ENCODE measurements around the gene MSRB1. TPM values are rescaled to one million over a fixed set of nuclear protein-coding genes. Genes with fewer than 3 reads are reported as not detected.
"Not testable (repeated sequence)": the region's sequence is repeated elsewhere in the genome, so short reads cannot be mapped to it uniquely, and the experiment has no call there.

The MSRB1 gene
- total and polyA plus RNA-seq, 2 donors (not counting 1 experiment from before 2014, with no cell fraction given), result 8.5 to 17.5 TPM

DNA sequence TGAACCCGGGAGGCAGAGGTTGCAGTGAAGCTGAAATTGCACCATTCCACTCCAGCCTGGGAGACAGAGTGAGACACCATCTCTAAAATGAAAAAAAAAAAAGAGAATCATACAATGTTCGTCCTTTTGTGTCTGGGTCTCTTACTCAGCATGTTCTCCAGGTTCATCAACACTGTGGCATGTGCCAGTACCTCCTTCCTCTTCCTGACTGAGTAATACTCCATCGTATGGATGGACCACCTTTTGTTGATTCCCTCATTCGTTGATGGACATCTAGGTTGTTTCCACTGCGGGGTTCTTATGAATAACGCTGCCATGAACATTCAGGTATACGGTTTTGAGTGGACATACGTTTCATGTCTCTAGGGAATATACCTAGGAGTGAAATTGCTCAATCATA lies 20.6 kb downstream of the MSRB1 start:
- H3K36me3 ChIP-seq (replicated peaks in 1 of 2; ENCODE audit: control extremely low read depth in 1 of 2, control insufficient read depth in 1 of 2, extremely low read depth in 1 of 2, insufficient read depth in 2 of 2, low read length in 1 of 2), result no peaks in the 10 kb centered on the region
- H4K20me1 ChIP-seq (ENCODE audit: control insufficient read depth, insufficient read depth, low read length, poor library complexity, severe bottlenecking), result no peaks in the 10 kb centered on the region
- no peak overlapping the region for H3K27ac ChIP-seq (ENCODE audit: low read length in 2 of 2)
- no peak overlapping the region for H2AFZ ChIP-seq (ENCODE audit: insufficient read depth, low read depth, low read length, poor library complexity, severe bottlenecking)
- ATAC-seq (ENCODE audit: low read depth) (no peak), DNase-seq (no peak)
- ChIA-PET CTCF (no interaction called here), POLR2A (no interaction called here)
- no peak overlapping the region for H3K4me3 Mint-ChIP-seq
- no peak overlapping the region for H3K4me2 ChIP-seq (replicated peaks; ENCODE audit: low read depth, low read length, poor library complexity, severe bottlenecking)
- H3K9me3 Mint-ChIP-seq (ENCODE audit: insufficient read depth), result no peaks in the 10 kb centered on the region
- H3K27me3 Mint-ChIP-seq, result peaks cover 32% of the 10 kb centered on the region
- TF ChIP-seq EZH2 (IDR thresholded peaks at IDR 0.05; ENCODE audit: borderline replicate concordance, insufficient read depth, low read depth, low read length, poor library complexity, severe bottlenecking), result no peak
- TF ChIP-seq, protein P1, sequence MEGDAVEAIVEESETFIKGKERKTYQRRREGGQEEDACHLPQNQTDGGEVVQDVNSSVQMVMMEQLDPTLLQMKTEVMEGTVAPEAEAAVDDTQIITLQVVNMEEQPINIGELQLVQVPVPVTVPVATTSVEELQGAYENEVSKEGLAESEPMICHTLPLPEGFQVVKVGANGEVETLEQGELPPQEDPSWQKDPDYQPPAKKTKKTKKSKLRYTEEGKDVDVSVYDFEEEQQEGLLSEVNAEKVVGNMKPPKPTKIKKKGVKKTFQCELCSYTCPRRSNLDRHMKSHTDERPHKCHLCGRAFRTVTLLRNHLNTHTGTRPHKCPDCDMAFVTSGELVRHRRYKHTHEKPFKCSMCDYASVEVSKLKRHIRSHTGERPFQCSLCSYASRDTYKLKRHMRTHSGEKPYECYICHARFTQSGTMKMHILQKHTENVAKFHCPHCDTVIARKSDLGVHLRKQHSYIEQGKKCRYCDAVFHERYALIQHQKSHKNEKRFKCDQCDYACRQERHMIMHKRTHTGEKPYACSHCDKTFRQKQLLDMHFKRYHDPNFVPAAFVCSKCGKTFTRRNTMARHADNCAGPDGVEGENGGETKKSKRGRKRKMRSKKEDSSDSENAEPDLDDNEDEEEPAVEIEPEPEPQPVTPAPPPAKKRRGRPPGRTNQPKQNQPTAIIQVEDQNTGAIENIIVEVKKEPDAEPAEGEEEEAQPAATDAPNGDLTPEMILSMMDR (IDR thresholded peaks at IDR 0.05), result no peak
- 83% methylated on average over 3 of the region's 8 CpGs for WGBS (ENCODE audit: insufficient coverage)
- peaks cover 0 to 6% (median 0%) of the 10 kb centered on the region in 3 donors for H3K9me3 ChIP-seq (ENCODE audit: control extremely low read depth in 1 of 3, control insufficient read depth in 2 of 3, insufficient read depth in 1 of 3, low read length in 2 of 3)
- no peak overlapping the region for H3K9ac ChIP-seq (ENCODE audit: low read length)
- no peak overlapping the region for H3K4me3 ChIP-seq (ENCODE audit: control extremely low read depth in 1 of 5, extremely low read depth in 1 of 5, insufficient read depth in 1 of 5, low read depth in 2 of 5, low read length in 4 of 5)
- peaks cover 0 to 67% (median 21%) of the 10 kb centered on the region in 4 experiments for H3K27me3 ChIP-seq (replicated peaks in 1 of 4; ENCODE audit: control extremely low read depth in 1 of 4, control insufficient read depth in 3 of 4, insufficient read depth in 4 of 4, low read length in 3 of 4)
- H3K27ac Mint-ChIP-seq, result no peak overlapping the region
- H3K79me2 ChIP-seq (ENCODE audit: control insufficient read depth, insufficient read depth, low read length), result no peaks in the 10 kb centered on the region
- intact Hi-C loops (cut with micrococcal nuclease), result no loop called here
- peaks cover 4% of the 10 kb centered on the region for H3K4me1 Mint-ChIP-seq
- peaks cover 4 to 5% of the 10 kb centered on the region in 2 donors for H3K4me1 ChIP-seq (ENCODE audit: control insufficient read depth in 2 of 2, insufficient read depth in 2 of 2, low read length in 2 of 2)

DNA sequence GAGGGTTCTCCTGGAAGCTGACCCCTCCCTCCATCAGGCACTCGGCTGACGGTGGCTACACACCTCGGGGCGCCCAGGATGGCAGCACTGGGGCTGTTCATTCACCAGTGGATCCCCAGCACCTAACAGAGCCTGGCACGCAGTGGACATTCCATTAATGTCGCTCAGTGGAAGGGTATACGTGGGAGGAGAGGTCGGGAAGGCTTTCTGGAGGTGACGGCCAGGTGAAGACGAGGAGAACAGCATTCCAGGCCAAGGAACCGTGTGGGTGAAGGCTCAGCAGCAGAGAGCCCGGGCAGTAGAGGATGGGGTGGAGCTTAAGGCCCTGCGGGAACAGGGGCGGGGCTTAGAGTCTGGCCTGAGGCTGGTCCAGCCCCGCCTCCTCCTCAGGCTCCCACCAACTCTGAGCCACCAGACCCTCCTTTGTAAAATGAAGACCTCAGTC lies 22.2 kb downstream of the MSRB1 start:
- intact Hi-C loops (cut with micrococcal nuclease), result no loop called here
- H3K27ac ChIP-seq (ENCODE audit: low read length in 2 of 2), result no peak overlapping the region
- no peak overlapping the region for H3K4me3 ChIP-seq (ENCODE audit: control extremely low read depth in 1 of 5, extremely low read depth in 1 of 5, insufficient read depth in 1 of 5, low read depth in 2 of 5, low read length in 4 of 5)
- CTCF ChIA-PET, result no interaction called here
- H3K4me1 ChIP-seq (ENCODE audit: control insufficient read depth in 2 of 2, insufficient read depth in 2 of 2, low read length in 2 of 2), result peaks cover 4 to 5% of the 10 kb centered on the region in 2 donors
- H3K79me2 ChIP-seq (ENCODE audit: control insufficient read depth, insufficient read depth, low read length), result no peaks in the 10 kb centered on the region
- Mint-ChIP-seq H3K27ac (no peak overlapping the region), H3K4me1 (peaks cover 4% of the 10 kb centered on the region), H3K27me3 (peaks cover 42% of the 10 kb centered on the region), H3K9me3 (ENCODE audit: insufficient read depth) (no peaks in the 10 kb centered on the region), H3K4me3 (no peak overlapping the region)
- H3K9me3 ChIP-seq (ENCODE audit: control extremely low read depth in 1 of 3, control insufficient read depth in 2 of 3, insufficient read depth in 1 of 3, low read length in 2 of 3), result peaks cover 0 to 6% (median 0%) of the 10 kb centered on the region in 3 donors
- no peaks in the 10 kb centered on the region for H3K36me3 ChIP-seq (replicated peaks in 1 of 2; ENCODE audit: control extremely low read depth in 1 of 2, control insufficient read depth in 1 of 2, extremely low read depth in 1 of 2, insufficient read depth in 2 of 2, low read length in 1 of 2)
- 11% methylated on average over 10 of the region's 15 CpGs for WGBS (ENCODE audit: insufficient coverage)
- peaks cover 0 to 71% (median 23%) of the 10 kb centered on the region in 4 experiments for H3K27me3 ChIP-seq (replicated peaks in 1 of 4; ENCODE audit: control extremely low read depth in 1 of 4, control insufficient read depth in 3 of 4, insufficient read depth in 4 of 4, low read length in 3 of 4)
- DNase-seq (no peak), ATAC-seq (ENCODE audit: low read depth) (peak; percentile 45)
- no peak overlapping the region for H3K9ac ChIP-seq (ENCODE audit: low read length)
- H2AFZ ChIP-seq (ENCODE audit: insufficient read depth, low read depth, low read length, poor library complexity, severe bottlenecking), result no peak overlapping the region
- TF ChIP-seq, protein P1 (IDR thresholded peaks at IDR 0.05), result no peak
- no peak for TF ChIP-seq EZH2 (IDR thresholded peaks at IDR 0.05; ENCODE audit: borderline replicate concordance, insufficient read depth, low read depth, low read length, poor library complexity, severe bottlenecking)
- H4K20me1 ChIP-seq (ENCODE audit: control insufficient read depth, insufficient read depth, low read length, poor library complexity, severe bottlenecking), result no peaks in the 10 kb centered on the region
- H3K4me2 ChIP-seq (replicated peaks; ENCODE audit: low read depth, low read length, poor library complexity, severe bottlenecking), result no peak overlapping the region
- POLR2A ChIA-PET, result no interaction called here

DNA sequence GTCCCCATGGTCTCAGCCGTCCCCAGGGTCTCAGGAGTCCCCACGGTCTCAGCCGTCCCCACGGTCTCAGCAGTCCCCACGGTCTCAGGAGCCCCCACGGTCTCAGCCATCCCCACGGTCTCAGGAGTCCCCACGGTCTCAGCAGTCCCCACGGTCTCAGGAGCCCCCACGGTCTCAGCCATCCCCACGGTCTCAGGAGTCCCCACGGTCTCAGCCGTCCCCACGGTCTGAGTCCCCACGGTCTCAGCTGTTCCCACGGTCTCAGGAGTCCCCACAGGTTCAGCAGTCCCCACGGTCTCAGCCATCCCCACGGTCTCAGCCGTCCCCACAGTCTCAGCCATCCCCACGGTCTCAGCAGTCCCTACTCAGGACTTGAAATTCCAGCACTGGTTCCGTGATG lies 22.9 kb downstream of the MSRB1 start:
- H3K27me3 Mint-ChIP-seq, result peaks cover 46% of the 10 kb centered on the region
- H3K27ac ChIP-seq (ENCODE audit: low read length in 2 of 2); H3K9me3 ChIP-seq (ENCODE audit: control extremely low read depth in 1 of 3, control insufficient read depth in 2 of 3, insufficient read depth in 1 of 3, low read length in 2 of 3); H3K4me1 Mint-ChIP-seq; H3K4me2 ChIP-seq (replicated peaks; ENCODE audit: low read depth, low read length, poor library complexity, severe bottlenecking); intact Hi-C loops (cut with micrococcal nuclease); H3K9me3 Mint-ChIP-seq (ENCODE audit: insufficient read depth); H3K36me3 ChIP-seq (replicated peaks in 1 of 2; ENCODE audit: control extremely low read depth in 1 of 2, control insufficient read depth in 1 of 2, extremely low read depth in 1 of 2, insufficient read depth in 2 of 2, low read length in 1 of 2); H3K79me2 ChIP-seq (ENCODE audit: control insufficient read depth, insufficient read depth, low read length); POLR2A ChIA-PET; H4K20me1 ChIP-seq (ENCODE audit: control insufficient read depth, insufficient read depth, low read length, poor library complexity, severe bottlenecking); H3K9ac ChIP-seq (ENCODE audit: low read length); H3K4me1 ChIP-seq (ENCODE audit: control insufficient read depth in 2 of 2, insufficient read depth in 2 of 2, low read length in 2 of 2); H2AFZ ChIP-seq (ENCODE audit: insufficient read depth, low read depth, low read length, poor library complexity, severe bottlenecking); H3K4me3 ChIP-seq (ENCODE audit: control extremely low read depth in 1 of 5, extremely low read depth in 1 of 5, insufficient read depth in 1 of 5, low read depth in 2 of 5, low read length in 4 of 5); DNase-seq; H3K4me3 Mint-ChIP-seq; CTCF ChIA-PET; H3K27ac Mint-ChIP-seq; ATAC-seq (ENCODE audit: low read depth): not testable (repeated sequence)
- 63% methylated on average over 21 of the region's 21 CpGs for WGBS (ENCODE audit: insufficient coverage)
- peaks cover 0 to 71% (median 23%) of the 10 kb centered on the region in 4 experiments for H3K27me3 ChIP-seq (replicated peaks in 1 of 4; ENCODE audit: control extremely low read depth in 1 of 4, control insufficient read depth in 3 of 4, insufficient read depth in 4 of 4, low read length in 3 of 4)
